ENCODE data around the gene SHQ1. TPM values are rescaled to one million over a fixed set of nuclear protein-coding genes. Genes with fewer than 3 reads are reported as not detected.

Gene SHQ1
- total and polyA plus RNA-seq, 9 of the 15 experiments (the other 6 are each of a cell fraction or from before 2014, with no cell fraction given): 9.2 to 25.0 (median 14.1) TPM

- no peak for TF ChIP-seq E2F6 (IDR thresholded peaks at IDR 0.05; ENCODE audit: borderline replicate concordance in 1 of 2, extremely low read depth in 1 of 2, insufficient read depth in 1 of 2, insufficient read length in 1 of 2, low read depth in 1 of 2, low read length in 1 of 2, poor library complexity in 1 of 2, severe bottlenecking in 1 of 2)
- no peak for TF ChIP-seq ZNF398 (CRISPR knock-in tag; IDR thresholded peaks at IDR 0.05)
- no peak for TF ChIP-seq ZNF408 (CRISPR knock-in tag; IDR thresholded peaks at IDR 0.05; ENCODE audit: low read depth)
- TF ChIP-seq POLR2A (conservative IDR thresholded peaks at IDR 0.05): no peak
- peak; percentile 85 for TF ChIP-seq FOXM1 (IDR thresholded peaks at IDR 0.05; ENCODE audit: low read depth)
- TF ChIP-seq FOXM1 (CRISPR knock-in tag; IDR thresholded peaks at IDR 0.05; ENCODE audit: low read depth): no peak
- no peak for TF ChIP-seq KAT2B (IDR thresholded peaks at IDR 0.05; ENCODE audit: low read depth, low read length)
- TF ChIP-seq TCFL5 (CRISPR knock-in tag; conservative IDR thresholded peaks at IDR 0.05): no peak
- TF ChIP-seq ATF7 (IDR thresholded peaks at IDR 0.05): no peak
- TF ChIP-seq CHAMP1 (IDR thresholded peaks at IDR 0.05): peak; percentile 44; the same call in 1 of the 2 replicates
- no peak for TF ChIP-seq ZNF655 (CRISPR knock-in tag; IDR thresholded peaks at IDR 0.05)
- peak; percentile 91 for TF ChIP-seq GATAD2A (IDR thresholded peaks at IDR 0.05)
- no peak for TF ChIP-seq KDM2B (CRISPR knock-in tag; IDR thresholded peaks at IDR 0.05)
- no peak for TF ChIP-seq RBM15 (IDR thresholded peaks at IDR 0.05; ENCODE audit: insufficient read depth, low read length)
- TF ChIP-seq SRSF1 (IDR thresholded peaks at IDR 0.05; ENCODE audit: low read depth, low read length): no peak
- TF ChIP-seq TAF15 (IDR thresholded peaks at IDR 0.05; ENCODE audit: low read depth, low read length): no peak
- no peak for TF ChIP-seq CBX5 (IDR thresholded peaks at IDR 0.05; ENCODE audit: borderline replicate concordance, low read depth)
- no peak for TF ChIP-seq ZKSCAN8 (CRISPR knock-in tag; IDR thresholded peaks at IDR 0.05)
- no peak for TF ChIP-seq CBX1 (IDR thresholded peaks at IDR 0.05; ENCODE audit: low read depth)
- no peak for TF ChIP-seq GTF3C2 (IDR thresholded peaks at IDR 0.05; ENCODE audit: borderline replicate concordance, extremely low read depth, insufficient read length)
Observed at GRCh38 chr3:72744330-72744729, 103.9 kb downstream of the SHQ1 start (continued).
